ENCODE results near the gene PSORS1C2.

The PSORS1C2 gene

DNA sequence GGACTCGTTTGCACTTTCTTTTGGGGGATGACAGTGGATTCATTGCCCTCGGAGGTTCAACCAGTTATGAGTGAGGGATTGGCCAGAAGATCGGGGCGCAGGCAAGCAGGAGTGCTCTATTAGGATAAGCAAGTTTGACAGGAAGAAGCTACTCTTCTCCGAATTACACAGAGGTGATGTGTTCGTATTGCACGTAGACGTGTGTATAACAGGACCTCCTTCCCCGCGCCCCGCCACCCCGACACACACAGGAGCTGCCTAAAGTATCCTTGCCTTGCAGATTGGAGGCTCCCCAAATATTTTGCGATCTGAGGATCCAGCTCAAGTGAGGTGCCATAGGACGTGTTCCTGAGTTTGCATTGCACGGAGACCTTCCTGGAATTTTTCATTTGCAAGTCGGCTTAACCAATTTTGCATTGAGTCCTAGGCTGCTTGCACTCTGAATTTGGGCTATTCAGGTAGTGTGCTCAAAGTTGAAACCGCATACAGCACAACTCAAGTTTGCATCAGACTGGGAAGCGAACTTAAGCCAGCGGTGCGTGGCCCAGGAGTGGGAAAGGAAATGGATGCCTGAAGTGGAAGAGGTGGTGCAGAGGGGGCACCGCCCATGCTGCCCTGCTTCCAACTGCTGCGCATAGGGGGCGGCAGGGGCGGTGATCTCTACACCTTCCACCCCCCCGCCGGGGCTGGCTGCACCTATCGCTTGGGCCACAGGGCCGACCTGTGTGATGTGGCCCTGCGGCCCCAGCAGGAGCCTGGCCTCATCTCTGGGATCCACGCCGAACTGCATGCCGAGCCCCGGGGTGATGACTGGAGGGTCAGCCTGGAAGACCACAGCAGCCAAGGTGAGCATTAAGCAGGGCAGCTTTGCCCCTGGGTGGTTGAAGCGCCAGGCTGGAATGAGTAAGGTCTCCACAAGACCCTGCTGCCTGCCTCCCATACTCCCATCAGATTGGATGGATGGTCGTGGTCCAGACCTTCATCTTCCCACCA is 20.3 kb upstream of the PSORS1C2 start:
- Histone ChIP-seq H3K27ac (ENCODE audit: low read length) (peak overlapping the region; percentile 77), H3K4me3 (ENCODE audit: low read length) (peak overlapping the region; percentile 94)

DNA sequence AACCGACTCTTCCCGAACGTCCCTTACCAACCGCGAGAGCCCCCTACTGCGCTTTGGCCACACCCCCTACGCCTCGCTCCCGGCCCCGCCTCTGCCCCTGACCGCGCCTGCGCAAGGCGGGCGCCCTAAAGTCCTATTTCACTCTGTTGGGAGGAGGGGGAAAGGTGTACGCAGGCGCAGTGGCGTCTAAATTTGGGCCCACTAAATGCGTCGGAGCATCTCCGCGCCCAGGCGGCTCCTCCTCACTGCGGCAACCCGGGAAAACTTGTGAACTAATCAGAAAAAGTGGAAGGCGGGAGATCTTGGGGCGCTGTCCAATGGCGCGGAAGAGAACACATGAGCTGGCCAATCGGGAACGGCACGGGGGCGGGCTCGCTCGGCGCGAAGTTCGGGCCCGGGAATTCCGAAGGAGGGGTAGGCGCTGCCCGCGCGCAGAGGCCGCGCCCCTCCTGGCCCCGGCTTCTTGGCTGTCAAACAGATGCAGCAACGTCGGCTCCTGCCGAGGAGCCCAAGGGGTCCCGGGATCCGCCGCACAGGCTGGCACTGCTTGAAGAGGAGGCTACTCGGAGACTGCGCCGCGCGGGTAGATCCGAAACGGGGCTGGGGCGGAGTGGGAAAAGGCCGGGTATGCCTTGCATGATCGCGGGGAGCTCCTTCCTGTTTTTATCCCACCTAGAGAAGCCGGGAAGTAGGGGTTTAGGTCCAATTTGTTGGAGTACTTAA is 19.4 kb upstream of the PSORS1C2 start, which contains the start of gene TCF19:
TSS of gene TCF19 (plus strand) at position 450 of the 723 bp plus-strand sequence. CDS start 881 bp downstream, outside the sequence.
- Histone ChIP-seq H3K79me2 (ENCODE audit: low read length) (peaks cover 60% of the 10 kb centered on the region), H3K9ac (ENCODE audit: low read length) (peak within 1 kb of the TSS; percentile 93), H3K36me3 (replicated peaks; ENCODE audit: low read depth, low read length) (peaks cover 34% of the 10 kb centered on the region), H3K4me3 (ENCODE audit: low read length) (peak within 1 kb of the TSS; percentile 94), H3K27me3 (ENCODE audit: low read depth, low read length) (no peaks in the 10 kb centered on the region), H3K4me2 (ENCODE audit: low read length) (peak within 1 kb of the TSS; percentile 98), H2AFZ (ENCODE audit: low read depth, low read length) (no peak within 1 kb of the TSS), H3K9me3 (ENCODE audit: insufficient read depth, low read length) (no peaks in the 10 kb centered on the region), H4K20me1 (ENCODE audit: insufficient read depth, low read length) (no peaks in the 10 kb centered on the region), H3K4me1 (ENCODE audit: low read length) (peaks cover 32% of the 10 kb centered on the region), H3K27ac (ENCODE audit: low read length) (peak within 1 kb of the TSS; percentile 77)
- TF ChIP-seq EZH2phosphoT487 (IDR thresholded peaks at IDR 0.05; ENCODE audit: low read depth), result no peak
- TF ChIP-seq, protein P1, sequence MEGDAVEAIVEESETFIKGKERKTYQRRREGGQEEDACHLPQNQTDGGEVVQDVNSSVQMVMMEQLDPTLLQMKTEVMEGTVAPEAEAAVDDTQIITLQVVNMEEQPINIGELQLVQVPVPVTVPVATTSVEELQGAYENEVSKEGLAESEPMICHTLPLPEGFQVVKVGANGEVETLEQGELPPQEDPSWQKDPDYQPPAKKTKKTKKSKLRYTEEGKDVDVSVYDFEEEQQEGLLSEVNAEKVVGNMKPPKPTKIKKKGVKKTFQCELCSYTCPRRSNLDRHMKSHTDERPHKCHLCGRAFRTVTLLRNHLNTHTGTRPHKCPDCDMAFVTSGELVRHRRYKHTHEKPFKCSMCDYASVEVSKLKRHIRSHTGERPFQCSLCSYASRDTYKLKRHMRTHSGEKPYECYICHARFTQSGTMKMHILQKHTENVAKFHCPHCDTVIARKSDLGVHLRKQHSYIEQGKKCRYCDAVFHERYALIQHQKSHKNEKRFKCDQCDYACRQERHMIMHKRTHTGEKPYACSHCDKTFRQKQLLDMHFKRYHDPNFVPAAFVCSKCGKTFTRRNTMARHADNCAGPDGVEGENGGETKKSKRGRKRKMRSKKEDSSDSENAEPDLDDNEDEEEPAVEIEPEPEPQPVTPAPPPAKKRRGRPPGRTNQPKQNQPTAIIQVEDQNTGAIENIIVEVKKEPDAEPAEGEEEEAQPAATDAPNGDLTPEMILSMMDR (IDR thresholded peaks at IDR 0.05; ENCODE audit: low read depth, low read length), result no peak

More for the DNA sequence above, 20.3 kb upstream of the PSORS1C2 start:
- Histone ChIP-seq H3K36me3 (replicated peaks; ENCODE audit: low read depth, low read length) (peaks cover 34% of the 10 kb centered on the region), H3K4me1 (ENCODE audit: low read length) (peaks cover 41% of the 10 kb centered on the region), H3K79me2 (ENCODE audit: low read length) (peaks cover 69% of the 10 kb centered on the region), H3K4me2 (ENCODE audit: low read length) (peak overlapping the region; percentile 98), H2AFZ (ENCODE audit: low read depth, low read length) (peak overlapping the region; percentile 20; the same call in 1 of the 2 replicates), H3K9ac (ENCODE audit: low read length) (peak overlapping the region; percentile 84), H4K20me1 (ENCODE audit: insufficient read depth, low read length) (no peaks in the 10 kb centered on the region), H3K9me3 (ENCODE audit: insufficient read depth, low read length) (no peaks in the 10 kb centered on the region), H3K27me3 (ENCODE audit: low read depth, low read length) (no peaks in the 10 kb centered on the region)
- TF ChIP-seq, protein P1 (IDR thresholded peaks at IDR 0.05; ENCODE audit: low read depth, low read length), result peak; percentile 19; the same call in 1 of the 2 replicates
- no peak for TF ChIP-seq EZH2phosphoT487 (IDR thresholded peaks at IDR 0.05; ENCODE audit: low read depth)

DNA sequence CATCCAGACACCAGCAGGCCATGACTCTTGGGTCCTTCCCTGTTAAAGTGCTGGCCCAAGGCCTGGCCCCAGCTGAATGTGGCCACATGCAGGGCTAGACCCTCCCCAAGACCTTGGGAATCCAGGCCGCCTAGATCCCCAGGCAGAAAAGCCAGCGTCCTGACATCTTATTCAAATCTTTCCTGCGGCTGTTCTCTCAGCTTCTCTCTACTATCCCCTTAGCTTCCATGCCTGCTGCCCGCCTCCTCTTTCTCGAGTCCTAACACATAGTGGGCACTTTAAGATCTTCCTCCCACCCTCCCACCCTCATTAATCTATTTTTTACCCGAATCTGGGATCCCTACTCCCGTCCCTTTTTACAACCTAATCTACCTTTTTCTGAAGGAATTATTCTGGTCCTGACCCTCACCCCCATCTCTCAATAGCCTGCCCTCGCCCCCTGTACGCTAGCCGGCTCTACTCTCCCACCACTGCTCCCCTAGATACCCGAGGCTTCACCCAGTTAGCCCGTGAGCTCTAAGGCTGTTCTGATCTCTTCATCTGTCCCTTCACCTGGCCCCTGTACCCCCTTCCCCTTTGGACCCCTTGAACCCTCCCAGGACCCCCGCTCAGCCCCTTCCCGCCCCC is 18.8 kb upstream of the PSORS1C2 start, which contains the start of gene CCHCR1:
TSS of gene CCHCR1 (minus strand) at position 290 of the 627 bp plus-strand sequence. CDS start at position 88, 202 bp downstream.
- peaks cover 53% of the 10 kb centered on the region for H3K79me2 ChIP-seq (ENCODE audit: low read length)
- no peak within 1 kb of the TSS for H2AFZ ChIP-seq (ENCODE audit: low read depth, low read length)
- H3K4me1 ChIP-seq (ENCODE audit: low read length), result peaks cover 25% of the 10 kb centered on the region
- H3K4me2 ChIP-seq (ENCODE audit: low read length), result peak within 1 kb of the TSS; percentile 98
- no peaks in the 10 kb centered on the region for H3K9me3 ChIP-seq (ENCODE audit: insufficient read depth, low read length)
- H3K9ac ChIP-seq (ENCODE audit: low read length), result peak within 1 kb of the TSS; percentile 93
- H4K20me1 ChIP-seq (ENCODE audit: insufficient read depth, low read length), result no peaks in the 10 kb centered on the region
- H3K36me3 ChIP-seq (replicated peaks; ENCODE audit: low read depth, low read length), result peaks cover 27% of the 10 kb centered on the region
- H3K4me3 ChIP-seq (ENCODE audit: low read length), result peak within 1 kb of the TSS; percentile 94
- peak within 1 kb of the TSS; percentile 77 for H3K27ac ChIP-seq (ENCODE audit: low read length)
- TF ChIP-seq EZH2phosphoT487 (IDR thresholded peaks at IDR 0.05; ENCODE audit: low read depth), result no peak
- TF ChIP-seq, protein P1 (IDR thresholded peaks at IDR 0.05; ENCODE audit: low read depth, low read length), result no peak
- H3K27me3 ChIP-seq (ENCODE audit: low read depth, low read length), result no peaks in the 10 kb centered on the region
